B cell (primary cell): Measurements from ENCODE around the gene SKOR1. TPM values are rescaled to one million over a fixed set of nuclear protein-coding genes. Genes with fewer than 3 reads are reported as not detected.

Experiments used
- ATAC-seq: fragments of 200-7000 bp; cut with Tn5 transposase; one replicate; pipeline ENCODE4 v1.10.0; 2021; ENCODE audit warnings: low read depth, mild to moderate bottlenecking, moderate number of reproducible peaks, moderate library complexity
- CTCF ChIA-PET: fragments of 350-600 bp; sonication (Branson Sonifier 250); formaldehyde crosslinking; loops from one replicate; lab custom pipeline; 2021; ENCODE audit warnings: antibody characterized with exemption, inconsistent platforms; lab: Charles Lee
- POLR2A ChIA-PET: fragments of 350-600 bp; sonication (Branson Sonifier 250); formaldehyde crosslinking; loops from one replicate; lab custom pipeline; 2021; ENCODE audit warnings: antibody characterized with exemption; lab: Charles Lee
- DNase-seq: peaks from one replicate; pipeline ENCODE4 v3.0.0; 2013
- H2AFZ ChIP-seq: 2 replicates; pipeline ENCODE4 v1.6.1; 2012; ENCODE audit warnings: mild to moderate bottlenecking, low read depth, low read length; ENCODE audit not compliant: insufficient read depth, poor library complexity, severe bottlenecking
- H3K27ac ChIP-seq, 2 donors: 1 replicate in 1 of 2; 2 replicates in 1 of 2; pipeline ENCODE4 v1.5.1; 2012 to 2013; ENCODE audit warnings: low read length in 2 of 2, mild to moderate bottlenecking in 2 of 2, moderate library complexity in 1 of 2
- H3K27me3 ChIP-seq, 4 experiments: fragments of 200-600 bp in 1 of 4; sonication (generic) in 1 of 4; replicated peaks in 1 of 4; 1 replicate in 2 of 4; 2 replicates in 2 of 4; pipeline versions ENCODE4 v1.6.1 to v1.7.0; 2013 to 2016; ENCODE audit warnings: low read length in 3 of 4, mild to moderate bottlenecking in 2 of 4, mixed read lengths in 1 of 4, moderate library complexity in 1 of 4; ENCODE audit not compliant: insufficient read depth in 4 of 4, control insufficient read depth in 3 of 4; ENCODE audit errors: control extremely low read depth in 1 of 4
- H3K36me3 ChIP-seq, 2 experiments: replicated peaks in 1 of 2; 1 replicate in 1 of 2; 2 replicates in 1 of 2; pipeline versions ENCODE4 v1.6.1 to v1.7.1; 2013; ENCODE audit warnings: low read length in 1 of 2; ENCODE audit not compliant: insufficient read depth in 2 of 2, control insufficient read depth in 1 of 2; ENCODE audit errors: control extremely low read depth in 1 of 2, extremely low read depth in 1 of 2
- H3K4me1 ChIP-seq, 2 donors: fragments of 200-600 bp in 1 of 2; sonication (generic) in 1 of 2; 1 replicate in 1 of 2; 2 replicates in 1 of 2; pipeline versions ENCODE4 v1.5.1 to v1.6.1; 2013 to 2017; ENCODE audit warnings: low read length in 2 of 2; ENCODE audit not compliant: control insufficient read depth in 2 of 2, insufficient read depth in 2 of 2
- H3K4me2 ChIP-seq: replicated peaks from 2 replicates; pipeline ENCODE3; 2012; ENCODE audit warnings: mild to moderate bottlenecking, low read depth, low read length; ENCODE audit not compliant: poor library complexity, severe bottlenecking
- H3K4me3 ChIP-seq, 5 experiments: fragments of 200-600 bp in 1 of 5; sonication (generic) in 1 of 5; 1 replicate in 3 of 5; 2 replicates in 2 of 5; pipeline versions ENCODE4 v1.5.1 to v1.7.0; 2011 to 2016; ENCODE audit warnings: low read length in 4 of 5, mild to moderate bottlenecking in 4 of 5, low read depth in 2 of 5, control low read depth in 1 of 5, moderate library complexity in 1 of 5; ENCODE audit not compliant: insufficient read depth in 1 of 5; ENCODE audit errors: control extremely low read depth in 1 of 5, extremely low read depth in 1 of 5
- H3K79me2 ChIP-seq: fragments of 200-600 bp; sonication (generic); one replicate; pipeline ENCODE4 v1.6.0; 2016; ENCODE audit warnings: low read length; ENCODE audit not compliant: control insufficient read depth, insufficient read depth
- H3K9ac ChIP-seq: fragments of 200-600 bp; sonication (generic); 2 replicates; pipeline ENCODE4 v1.6.1; 2017; ENCODE audit warnings: mild to moderate bottlenecking, low read length, moderate library complexity
- H3K9me3 ChIP-seq, 3 donors: one replicate each; pipeline versions ENCODE4 v1.6.1 to v1.7.1; 2013; ENCODE audit warnings: low read length in 2 of 3; ENCODE audit not compliant: control insufficient read depth in 2 of 3, insufficient read depth in 1 of 3; ENCODE audit errors: control extremely low read depth in 1 of 3
- H4K20me1 ChIP-seq: 2 replicates; pipeline ENCODE4 v1.6.0; 2012; ENCODE audit warnings: mild to moderate bottlenecking, low read length; ENCODE audit not compliant: insufficient read depth, control insufficient read depth, poor library complexity, severe bottlenecking
- H3K27ac Mint-ChIP-seq: one replicate; pipeline ENCODE4 v1.8.0; 2021; ENCODE audit warnings: mixed read lengths
- H3K27me3 Mint-ChIP-seq: one replicate; pipeline ENCODE4 v1.8.0; 2021; ENCODE audit warnings: mixed read lengths
- H3K4me1 Mint-ChIP-seq: one replicate; pipeline ENCODE4 v1.8.0; 2021; ENCODE audit warnings: mixed read lengths
- H3K4me3 Mint-ChIP-seq: one replicate; pipeline ENCODE4 v1.8.0; 2021; ENCODE audit warnings: mixed read lengths
- H3K9me3 Mint-ChIP-seq: one replicate; pipeline ENCODE4 v1.8.0; 2022; ENCODE audit warnings: mixed read lengths; ENCODE audit not compliant: insufficient read depth
- EZH2 ChIP-seq: IDR thresholded peaks from 2 replicates; pipeline ENCODE4 v1.6.1; 2012; ENCODE audit warnings: borderline replicate concordance, low read depth, mild to moderate bottlenecking, moderate library complexity, low read length; ENCODE audit not compliant: insufficient read depth, poor library complexity, severe bottlenecking
- WGBS: methylation state at CpG from one replicate; pipeline ENCODE4 v1.1.5; 2013; ENCODE audit warnings: missing lambda C conversion rate; ENCODE audit not compliant: insufficient coverage; 5-methylcytosine and 5-hydroxymethylcytosine counted together
- intact Hi-C: fragments of 100-400 bp; cut with micrococcal nuclease; formaldehyde crosslinking; loops from one replicate; pipeline ENCODE4 v1.10.0; 2022
- polyA plus RNA-seq: library from polyadenylated mRNA; depleted of rRNA; stranded (reverse); fragments of >200 nt; gene quantifications from 2 replicates; pipeline ENCODE4 v1.2.3, GENCODE V29; 2012
- total RNA-seq, 2 donors: library from RNA; stranded (reverse); fragments of 120-200 nt in 1 of 2; gene quantifications; 1 replicate in 1 of 2; 2 replicates in 1 of 2; pipeline versions ENCODE4 v1.2.3 to v1.2.4, GENCODE V29; 2013 to 2022
- TF ChIP-seq, protein P1 (sequence below): fragments of 200-600 bp; IDR thresholded peaks from one replicate; pipeline ENCODE4 v1.8.0; 2022; ENCODE audit warnings: antibody characterized with exemption, mild to moderate bottlenecking

Gene SKOR1
- total and polyA plus RNA-seq, 2 donors (not counting 1 experiment from before 2014, with no cell fraction given), result 0.37 to 0.67 TPM

DNA sequence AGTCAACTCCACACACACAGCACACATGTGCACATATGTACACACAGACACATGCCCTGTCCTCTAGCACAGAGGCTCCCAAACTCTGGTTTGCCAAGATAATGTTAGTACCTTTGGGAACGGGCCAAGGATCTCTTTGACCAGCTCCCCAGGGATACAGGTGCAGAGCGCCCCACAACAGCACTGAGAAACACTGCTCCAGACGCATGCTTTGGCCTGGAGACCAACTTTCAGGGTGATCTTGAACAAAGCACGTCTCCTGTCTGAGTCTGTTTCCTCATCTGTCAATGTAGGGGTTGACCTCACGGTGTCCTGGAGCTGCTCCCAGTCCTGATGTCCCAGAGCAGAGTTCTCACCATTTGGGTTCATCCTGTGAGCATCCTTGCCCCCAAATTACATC, 15.9 kb upstream of the SKOR1 start:
- H3K27me3 Mint-ChIP-seq, result peaks cover 3% of the 10 kb centered on the region
- ATAC-seq (no peak), DNase-seq (no peak)
- Histone ChIP-seq H2AFZ (no peak overlapping the region), H3K4me3 (no peak overlapping the region), H3K27ac (no peak overlapping the region), H3K4me2 (no peak overlapping the region), H3K36me3 (peaks cover 0 to 2% of the 10 kb centered on the region in 2 experiments), H3K4me1 (no peaks in the 10 kb centered on the region), H3K9me3 (no peaks in the 10 kb centered on the region), H3K27me3 (peaks cover 0 to 11% (median 0%) of the 10 kb centered on the region in 4 experiments), H3K79me2 (no peaks in the 10 kb centered on the region), H4K20me1 (no peaks in the 10 kb centered on the region), H3K9ac (no peak overlapping the region)
- 96% methylated on average over 5 of the region's 5 CpGs for WGBS
- H3K27ac Mint-ChIP-seq, result no peak overlapping the region
- POLR2A ChIA-PET, result no interaction called here
- intact Hi-C loops, result no loop called here
- H3K4me3 Mint-ChIP-seq, result no peak overlapping the region
- CTCF ChIA-PET, result interaction anchor here (1.0 kb wide), 1 partner anchor 32 kb away, joined by 3 read pairs; no protein-coding TSS in a partner anchor
- TF ChIP-seq, protein P1, sequence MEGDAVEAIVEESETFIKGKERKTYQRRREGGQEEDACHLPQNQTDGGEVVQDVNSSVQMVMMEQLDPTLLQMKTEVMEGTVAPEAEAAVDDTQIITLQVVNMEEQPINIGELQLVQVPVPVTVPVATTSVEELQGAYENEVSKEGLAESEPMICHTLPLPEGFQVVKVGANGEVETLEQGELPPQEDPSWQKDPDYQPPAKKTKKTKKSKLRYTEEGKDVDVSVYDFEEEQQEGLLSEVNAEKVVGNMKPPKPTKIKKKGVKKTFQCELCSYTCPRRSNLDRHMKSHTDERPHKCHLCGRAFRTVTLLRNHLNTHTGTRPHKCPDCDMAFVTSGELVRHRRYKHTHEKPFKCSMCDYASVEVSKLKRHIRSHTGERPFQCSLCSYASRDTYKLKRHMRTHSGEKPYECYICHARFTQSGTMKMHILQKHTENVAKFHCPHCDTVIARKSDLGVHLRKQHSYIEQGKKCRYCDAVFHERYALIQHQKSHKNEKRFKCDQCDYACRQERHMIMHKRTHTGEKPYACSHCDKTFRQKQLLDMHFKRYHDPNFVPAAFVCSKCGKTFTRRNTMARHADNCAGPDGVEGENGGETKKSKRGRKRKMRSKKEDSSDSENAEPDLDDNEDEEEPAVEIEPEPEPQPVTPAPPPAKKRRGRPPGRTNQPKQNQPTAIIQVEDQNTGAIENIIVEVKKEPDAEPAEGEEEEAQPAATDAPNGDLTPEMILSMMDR, result no peak
- no peak for TF ChIP-seq EZH2
- H3K4me1 Mint-ChIP-seq, result no peaks in the 10 kb centered on the region
- no peaks in the 10 kb centered on the region for H3K9me3 Mint-ChIP-seq

DNA sequence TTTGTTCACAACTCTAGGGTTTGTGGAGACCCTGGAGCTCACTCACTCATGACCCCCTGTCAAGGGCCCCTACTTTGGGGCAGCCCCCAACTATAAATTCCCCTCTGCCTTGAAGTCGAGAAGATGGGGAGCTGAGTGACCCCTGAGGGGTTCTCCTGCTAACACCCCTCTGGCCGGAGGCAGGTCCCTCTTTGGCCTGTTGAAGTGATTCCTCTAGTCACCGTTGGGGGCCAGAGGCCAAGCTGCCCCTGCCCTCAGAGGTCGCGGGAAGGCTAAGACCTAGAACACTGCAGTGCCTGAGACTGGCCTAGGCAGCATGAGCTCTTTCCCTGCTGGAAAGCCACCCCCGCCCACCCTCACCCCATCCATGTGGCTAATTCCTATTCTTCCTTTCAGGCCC, 15.4 kb upstream of the SKOR1 start:
- H3K4me1 Mint-ChIP-seq, result no peaks in the 10 kb centered on the region
- POLR2A ChIA-PET, result interaction anchor here (0.6 kb wide), 1 partner anchor 9 kb away, joined by 4 read pairs; no protein-coding TSS in a partner anchor

More for the DNA sequence above, 15.4 kb upstream of the SKOR1 start:
- 96% methylated on average over 6 of the region's 6 CpGs for WGBS
- no peak for ATAC-seq
- no peaks in the 10 kb centered on the region for H3K9me3 Mint-ChIP-seq
- Histone ChIP-seq H3K4me1 (no peaks in the 10 kb centered on the region), H3K4me3 (no peak overlapping the region), H3K4me2 (no peak overlapping the region), H3K9me3 (peaks cover 0 to 3% (median 0%) of the 10 kb centered on the region in 3 donors), H3K36me3 (peaks cover 0 to 2% of the 10 kb centered on the region in 2 experiments), H4K20me1 (no peaks in the 10 kb centered on the region), H3K79me2 (no peaks in the 10 kb centered on the region), H3K27me3 (peaks cover 0 to 12% (median 0%) of the 10 kb centered on the region in 4 experiments), H2AFZ (no peak overlapping the region), H3K9ac (no peak overlapping the region), H3K27ac (no peak overlapping the region)
- TF ChIP-seq, protein P1, result no peak
- no peak for TF ChIP-seq EZH2
- no peak for DNase-seq
- CTCF ChIA-PET, result interaction anchor here (1.0 kb wide), 1 partner anchor 32 kb away, joined by 3 read pairs; no protein-coding TSS in a partner anchor
- peaks cover 3% of the 10 kb centered on the region for H3K27me3 Mint-ChIP-seq
- H3K4me3 Mint-ChIP-seq, result no peak overlapping the region
- intact Hi-C loops, result no loop called here
- no peak overlapping the region for H3K27ac Mint-ChIP-seq
